ENCODE data around the gene ZNF554. TPM values are rescaled to one million over a fixed set of nuclear protein-coding genes. Genes with fewer than 3 reads are reported as not detected.

ZNF554 gene
- total RNA-seq, 6 experiments from 2014 or later: 1.4 to 2.5 (median 1.9) TPM

- H3K27me3 ChIP-seq: no peaks in the 10 kb centered on the region
- H3K9me3 ChIP-seq: no peaks in the 10 kb centered on the region
- peaks cover 0 to 14% (median 3%) of the 10 kb centered on the region in 4 donors for H3K36me3 ChIP-seq
- no peak for TF ChIP-seq CTCF (IDR thresholded peaks at IDR 0.05)
- no peak for TF ChIP-seq POLR2A (IDR thresholded peaks at IDR 0.05)
- H3K4me3 ChIP-seq: no peak overlapping the region
- intact Hi-C loops (cut with DNase I): no loop called here
- ATAC-seq (no peak), DNase-seq (no peak)
- peaks cover 0 to 25% (median 12%) of the 10 kb centered on the region in 4 donors for H3K4me1 ChIP-seq
- 97% methylated on average over 11 of the region's 12 CpGs for WGBS (ENCODE audit: insufficient coverage, low coverage, low lambda C conversion rate, missing lambda C conversion rate)
- H3K27ac ChIP-seq: no peak overlapping the region
These were observed 26.1 kb upstream of the ZNF554 start for GRCh38 chr19:2793577-2793976.

- H3K4me3 ChIP-seq: no peak overlapping the region
- DNase-seq (no peak), ATAC-seq (peak in 1 of 4 donors; percentile 23)
- no peak overlapping the region for H3K27ac ChIP-seq
- intact Hi-C loops (cut with DNase I): no loop called here
- TF ChIP-seq POLR2A (IDR thresholded peaks at IDR 0.05) (no peak), CTCF (IDR thresholded peaks at IDR 0.05) (no peak)
- peaks cover 0 to 17% (median 6%) of the 10 kb centered on the region in 4 donors for H3K4me1 ChIP-seq
- WGBS (ENCODE audit: insufficient coverage, low coverage, low lambda C conversion rate, missing lambda C conversion rate): 79% methylated on average over 19 of the region's 27 CpGs
- H3K9me3 ChIP-seq: no peaks in the 10 kb centered on the region
- peaks cover 0 to 24% (median 3%) of the 10 kb centered on the region in 4 donors for H3K36me3 ChIP-seq
- H3K27me3 ChIP-seq: no peaks in the 10 kb centered on the region
These were observed 23.6 kb upstream of the ZNF554 start for GRCh38 chr19:2795827-2796658.

- Histone ChIP-seq H3K27ac (no peak overlapping the region), H3K4me1 (peaks cover 0 to 10% (median 2%) of the 10 kb centered on the region in 4 donors), H3K4me3 (no peak overlapping the region), H3K36me3 (peaks cover 0 to 26% (median 3%) of the 10 kb centered on the region in 4 donors), H3K9me3 (no peaks in the 10 kb centered on the region), H3K27me3 (no peaks in the 10 kb centered on the region)
- ATAC-seq (no peak), DNase-seq (no peak)
- no CpG with 5 or more reads among the region's 23 CpGs for WGBS (ENCODE audit: insufficient coverage, low coverage, low lambda C conversion rate, missing lambda C conversion rate)
- no peak for TF ChIP-seq POLR2A (IDR thresholded peaks at IDR 0.05)
- TF ChIP-seq CTCF (IDR thresholded peaks at IDR 0.05): no peak
- intact Hi-C loops (cut with DNase I): no loop called here
These were observed 22.9 kb upstream of the ZNF554 start for GRCh38 chr19:2796659-2797266.

DNA sequence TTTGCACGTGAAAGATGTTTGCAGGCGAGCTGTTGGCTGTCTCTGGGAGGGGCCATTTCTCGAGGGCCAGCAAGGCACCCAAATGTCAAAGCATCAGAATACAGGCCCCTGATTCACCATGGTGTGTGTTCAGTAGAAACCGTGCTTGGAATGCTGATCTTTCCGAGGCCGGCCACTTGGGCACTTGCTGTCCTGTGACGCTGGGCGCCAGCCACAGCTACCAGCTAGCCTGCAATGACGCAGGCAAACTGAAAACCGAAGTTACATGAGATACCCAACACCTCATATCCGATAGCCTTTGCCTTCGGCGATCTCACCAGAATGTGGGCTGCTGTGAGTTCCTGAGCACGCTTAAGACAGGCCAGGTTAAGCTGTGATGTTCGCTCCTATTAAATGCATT is 22.4 kb upstream of the ZNF554 start:
- no peak for ATAC-seq
- H3K27me3 ChIP-seq: no peaks in the 10 kb centered on the region
- H3K9me3 ChIP-seq: no peaks in the 10 kb centered on the region
- no peak for TF ChIP-seq POLR2A (IDR thresholded peaks at IDR 0.05)
- no peak for TF ChIP-seq CTCF (IDR thresholded peaks at IDR 0.05)
- H3K36me3 ChIP-seq: peaks cover 0 to 26% (median 3%) of the 10 kb centered on the region in 4 donors
- WGBS (ENCODE audit: insufficient coverage, low coverage, low lambda C conversion rate, missing lambda C conversion rate): 98% methylated on average over 7 of the region's 15 CpGs
- no peak overlapping the region for H3K4me3 ChIP-seq
- H3K27ac ChIP-seq: no peak overlapping the region
- H3K4me1 ChIP-seq: peaks cover 0 to 10% (median 0%) of the 10 kb centered on the region in 4 donors
- DNase-seq: no peak
- intact Hi-C loops (cut with DNase I): no loop called here
